Cerebellar nuclear complex (tissue), 1 donor: ENCODE measurements around the gene SPG11.
"Not testable (repeated sequence)": the region's sequence is repeated elsewhere in the genome, so short reads cannot be mapped to it uniquely, and the experiment has no call there.

Source experiments
- DNase-seq, 2 experiments: peaks; one replicate each; lab custom pipeline; 2025; lab: John Stamatoyannopoulos, UW

The SPG11 gene

GRCh38 chr15:44565387-44566154 is 97.9 kb downstream of the SPG11 start:
- no peak for DNase-seq

GRCh38 chr15:44560926-44561325 is 102.5 kb downstream of the SPG11 start:
- not testable (repeated sequence) for DNase-seq

- no peak for DNase-seq
Measured at GRCh38 chr15:44554934-44555723, 108.3 kb downstream of the SPG11 start.

- no peak for DNase-seq
Measured at GRCh38 chr15:44550734-44551133, 112.7 kb downstream of the SPG11 start.

GRCh38 chr15:44550256-44550655 is 113.2 kb downstream of the SPG11 start:
- no peak for DNase-seq

GRCh38 chr15:44549152-44549551 is 114.3 kb downstream of the SPG11 start:
- DNase-seq = not testable (repeated sequence)

- no peak for DNase-seq
Measured at GRCh38 chr15:44545913-44546802, 117.3 kb downstream of the SPG11 start.

- DNase-seq = not testable (repeated sequence)
Measured at GRCh38 chr15:44544745-44545144, 118.7 kb downstream of the SPG11 start.

- DNase-seq = no peak
Measured at GRCh38 chr15:44542596-44542995, 120.9 kb downstream of the SPG11 start.

GRCh38 chr15:44541282-44541958 is 122.0 kb downstream of the SPG11 start:
- no peak for DNase-seq

GRCh38 chr15:44537735-44538240 is 125.7 kb downstream of the SPG11 start:
- no peak for DNase-seq

GRCh38 chr15:44536962-44537734 is 126.3 kb downstream of the SPG11 start, which contains the start of gene EIF3J:
EIF3J (plus strand) TSS chr15:44537147; CDS start chr15:44537195, 48 bp downstream.
- DNase-seq = peak; percentile 55 to 80

GRCh38 chr15:44536302-44536961 is 127.0 kb downstream of the SPG11 start:
- DNase-seq = peak in 1 of 2 experiments; percentile 66

- peak in 1 of 2 experiments; percentile 19 for DNase-seq
Measured at GRCh38 chr15:44535523-44536301, 127.8 kb downstream of the SPG11 start.

- no peak for DNase-seq
Measured at GRCh38 chr15:44535092-44535491, 128.4 kb downstream of the SPG11 start.

- no peak for DNase-seq
Measured at GRCh38 chr15:44532689-44533088, 130.8 kb downstream of the SPG11 start.

- not testable (repeated sequence) for DNase-seq
Measured at GRCh38 chr15:44532275-44532674, 131.2 kb downstream of the SPG11 start.

- no peak for DNase-seq
Measured at GRCh38 chr15:44530653-44531052, 132.8 kb downstream of the SPG11 start.
